GM20000 (cell line): ENCODE results near the gene ANO4.

Experiments
- DNase-seq: peaks from one replicate; pipeline ENCODE4 v3.0.0; 2012; ENCODE audit warnings: low spot score
- CTCF ChIP-seq: IDR thresholded peaks from 2 replicates; pipeline ENCODE4 v1.5.1; 2012; ENCODE audit warnings: mild to moderate bottlenecking, control low read depth; ENCODE audit errors: extremely low read depth, missing control alignments

The ANO4 gene

GRCh38 chr12:100830003-100830795 lies 35.6 kb downstream of the ANO4 start:
- DNase-seq: no peak
- no peak for TF ChIP-seq CTCF

GRCh38 chr12:100833282-100833681 lies 38.7 kb downstream of the ANO4 start:
- no peak for DNase-seq

GRCh38 chr12:100840748-100841147 lies 46.2 kb downstream of the ANO4 start:
- TF ChIP-seq CTCF: no peak
- no peak for DNase-seq

More at GRCh38 chr12:100833282-100833681, 38.7 kb downstream of the ANO4 start:
- no peak for TF ChIP-seq CTCF

- no peak for DNase-seq
- TF ChIP-seq CTCF: no peak
Measured at GRCh38 chr12:100842156-100842555, 47.6 kb downstream of the ANO4 start.

GRCh38 chr12:100843061-100843460 lies 48.5 kb downstream of the ANO4 start:
- DNase-seq: no peak
- no peak for TF ChIP-seq CTCF

- DNase-seq: no peak
- no peak for TF ChIP-seq CTCF
Measured at GRCh38 chr12:100845095-100845494, 50.5 kb downstream of the ANO4 start.

- no peak for TF ChIP-seq CTCF
- no peak for DNase-seq
Measured at GRCh38 chr12:100851637-100852036, 57.1 kb downstream of the ANO4 start.
